HG02885 (cell line): ENCODE data around the gene IL13RA1.
"Not testable (repeated sequence)": the region's sequence is repeated elsewhere in the genome, so short reads cannot be mapped to it uniquely, and the experiment has no call there.

ENCODE experiments used
- ATAC-seq: cut with Tn5 transposase; IDR thresholded peaks from one replicate; pipeline ENCODE4 v1.9.1; 2021; ENCODE audit warnings: mild to moderate bottlenecking; ENCODE audit not compliant: unreplicated experiment, poor library complexity

The IL13RA1 gene

GRCh38 chrX:118727686-118728339 lies 407 bp downstream of the IL13RA1 start:
- ATAC-seq = peak; percentile 13

DNA sequence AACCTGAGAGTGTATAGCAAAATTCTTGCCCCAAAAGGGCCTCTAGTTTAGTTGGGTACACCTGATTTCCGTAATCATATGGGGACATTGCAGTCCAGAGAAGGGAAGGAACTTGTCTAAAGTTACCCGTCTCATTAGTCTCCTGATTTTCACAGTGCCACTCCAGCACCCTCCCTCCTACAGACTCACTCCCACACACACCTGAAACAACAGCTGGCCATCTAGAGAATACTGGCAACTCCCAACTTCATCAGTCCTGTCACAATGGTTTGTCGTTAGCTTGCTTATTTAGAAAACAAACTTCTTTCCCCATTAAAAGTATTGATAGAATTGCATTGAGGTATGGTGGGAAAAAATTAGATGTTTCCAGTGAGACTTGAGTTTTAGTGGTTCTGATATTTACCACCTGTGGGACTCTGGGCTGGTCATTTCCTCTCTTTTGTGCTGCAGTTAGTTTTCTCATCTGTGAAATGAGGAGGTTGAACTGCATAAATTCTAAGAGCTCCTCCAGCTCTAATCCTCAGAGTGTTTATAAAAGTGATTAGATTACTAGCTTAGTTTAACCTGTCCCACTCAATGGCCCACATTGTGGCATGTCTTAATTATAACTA lies 1.7 kb downstream of the IL13RA1 start:
- no peak for ATAC-seq

DNA sequence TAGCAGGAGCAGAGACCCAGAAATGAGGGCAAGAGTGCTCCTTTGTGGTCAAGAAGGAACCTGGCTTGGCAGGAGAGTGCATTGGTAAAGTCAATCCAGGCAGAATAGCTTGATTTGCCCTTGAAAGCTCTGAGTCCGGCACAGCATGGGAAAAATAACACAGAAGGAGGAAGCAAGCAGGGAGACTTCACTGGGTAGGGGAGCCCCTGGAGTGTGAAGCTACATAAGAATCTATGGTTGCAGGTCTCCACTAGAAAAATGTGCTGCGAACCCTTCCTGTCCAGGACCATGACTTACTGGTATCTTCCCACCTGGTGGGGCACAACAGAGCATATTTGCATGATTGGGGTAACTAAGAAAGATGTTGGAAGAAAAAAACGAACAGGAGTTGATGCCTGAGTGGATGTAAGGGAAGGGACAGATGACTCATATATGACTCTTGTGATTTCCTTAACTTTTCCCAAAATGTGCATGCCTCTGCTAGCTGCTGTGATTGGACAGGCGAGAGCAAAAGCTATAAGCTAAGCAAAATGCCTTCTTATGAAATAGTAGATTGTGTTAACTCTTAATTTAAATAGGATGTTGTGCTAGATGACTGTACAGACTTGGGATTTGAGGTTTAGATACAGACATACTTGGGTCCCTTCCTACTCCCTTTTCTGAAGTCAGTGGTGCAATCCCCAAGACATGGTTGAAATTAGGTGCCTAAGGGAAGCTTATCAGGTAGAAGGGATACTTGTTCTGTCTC lies 3.3 kb downstream of the IL13RA1 start:
- no peak for ATAC-seq

GRCh38 chrX:118732551-118732950 lies 5.1 kb downstream of the IL13RA1 start:
- ATAC-seq = not testable (repeated sequence)

- ATAC-seq = peak; percentile 58
These were observed 7.5 kb downstream of the IL13RA1 start for GRCh38 chrX:118734909-118735308.

GRCh38 chrX:118736394-118737010 lies 9.1 kb downstream of the IL13RA1 start:
- ATAC-seq = peak; percentile 75

DNA sequence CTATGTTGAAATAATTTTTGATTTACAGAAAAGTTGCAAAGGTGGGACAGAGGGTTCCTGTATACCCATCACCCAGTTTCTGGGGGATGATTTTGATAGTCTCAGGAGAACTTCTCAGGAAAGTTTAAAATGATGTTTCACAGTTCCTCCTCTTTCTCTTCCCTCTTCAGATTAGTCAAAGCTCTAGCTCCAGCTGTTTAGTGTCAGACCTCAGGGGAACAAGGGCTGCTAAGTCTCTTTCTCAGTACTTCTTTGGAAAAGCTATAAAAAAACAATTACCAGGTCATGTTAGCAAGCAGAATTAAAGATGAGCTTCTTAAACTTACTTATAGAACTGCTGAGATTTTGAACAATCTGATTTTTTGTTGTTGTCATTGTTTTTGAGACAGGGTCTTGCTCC lies 12.2 kb downstream of the IL13RA1 start:
- no peak for ATAC-seq

GRCh38 chrX:118740276-118740889 lies 13.0 kb downstream of the IL13RA1 start:
- no peak for ATAC-seq

DNA sequence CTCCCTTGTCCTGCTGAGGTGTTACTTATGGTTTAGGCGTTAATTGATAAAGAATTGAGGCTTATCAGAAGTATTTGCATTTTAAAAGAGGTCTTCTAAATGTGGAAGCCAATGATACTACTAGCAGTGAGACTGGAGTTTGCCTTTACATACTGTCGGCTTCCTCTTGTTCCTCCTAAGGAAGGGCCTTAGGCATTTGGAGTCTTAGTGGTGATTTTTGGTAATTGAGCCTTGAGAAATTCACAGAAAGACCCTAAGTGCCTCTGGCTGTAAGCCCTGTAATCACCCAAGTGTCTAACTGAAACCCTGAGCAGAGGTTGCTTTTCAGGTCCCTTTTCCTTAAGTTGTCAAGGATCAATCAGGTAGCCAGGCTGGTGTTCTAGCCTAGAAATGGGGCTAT lies 14.8 kb downstream of the IL13RA1 start:
- no peak for ATAC-seq

- ATAC-seq = no peak
These were observed 18.2 kb downstream of the IL13RA1 start for GRCh38 chrX:118745570-118745969.

- peak; percentile 86 for ATAC-seq
These were observed 24.8 kb downstream of the IL13RA1 start for GRCh38 chrX:118751950-118752783.

GRCh38 chrX:118755633-118756032 lies 28.2 kb downstream of the IL13RA1 start:
- no peak for ATAC-seq

GRCh38 chrX:118756101-118756500 lies 28.7 kb downstream of the IL13RA1 start:
- no peak for ATAC-seq

- no peak for ATAC-seq
These were observed 31.1 kb downstream of the IL13RA1 start for GRCh38 chrX:118758511-118758910.

- ATAC-seq = no peak
These were observed 32.6 kb downstream of the IL13RA1 start for GRCh38 chrX:118760025-118760424.

- ATAC-seq = no peak
These were observed 34.7 kb downstream of the IL13RA1 start for GRCh38 chrX:118761939-118762707.

- no peak for ATAC-seq
These were observed 36.1 kb downstream of the IL13RA1 start for GRCh38 chrX:118763489-118763888.

DNA sequence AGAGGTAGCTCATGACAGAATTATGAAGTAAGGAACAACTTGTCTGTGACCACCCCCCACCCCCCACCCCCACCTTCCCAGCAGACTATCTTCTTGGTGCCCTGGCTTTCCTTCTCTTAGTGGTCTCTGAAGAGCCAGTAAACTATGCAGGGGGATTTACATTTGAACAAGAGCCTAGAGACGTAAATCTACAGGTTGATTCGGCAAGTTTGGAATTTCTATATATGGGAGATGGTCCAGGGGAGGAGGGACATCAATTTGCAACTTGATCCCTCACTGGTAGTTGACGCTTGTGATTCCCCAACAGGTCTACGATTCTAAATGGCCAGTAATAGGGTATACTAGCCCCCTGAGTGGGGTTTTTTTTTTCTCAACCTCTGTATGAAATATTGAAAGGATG lies 36.7 kb downstream of the IL13RA1 start:
- no peak for ATAC-seq

DNA sequence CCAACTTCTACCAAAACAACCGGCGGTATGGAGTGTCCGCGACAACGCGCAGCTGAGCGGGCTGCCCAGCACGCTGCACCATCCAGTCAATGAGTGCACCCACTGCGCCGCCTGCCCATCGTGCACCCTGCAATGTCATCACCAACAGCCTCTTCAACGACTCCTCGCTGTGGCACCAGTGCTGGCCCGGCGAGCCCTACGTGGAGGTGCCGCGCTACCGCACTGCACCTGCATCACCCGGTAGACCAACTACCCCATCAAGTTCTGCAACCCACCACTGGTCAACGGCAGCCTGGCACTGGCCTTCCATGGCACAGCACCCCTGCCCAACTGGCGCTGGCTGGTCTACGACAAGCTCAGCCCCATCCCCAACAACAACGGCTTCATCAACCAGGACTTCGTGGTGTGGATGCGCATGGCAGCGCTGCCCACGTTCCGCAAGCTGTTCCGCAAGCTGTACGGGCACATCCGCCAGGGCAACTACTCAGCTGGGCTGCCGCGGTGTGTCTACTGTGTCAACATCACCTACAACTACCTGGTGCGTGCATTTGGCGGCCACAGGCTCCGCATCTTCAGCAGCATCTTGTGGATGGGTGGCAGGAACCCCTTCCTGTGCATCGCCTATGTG lies 42.8 kb downstream of the IL13RA1 start:
- ATAC-seq = no peak
